ENCODE data around the gene C19orf44. TPM values are rescaled to one million over a fixed set of nuclear protein-coding genes. Genes with fewer than 3 reads are reported as not detected.
"Not testable (repeated sequence)": the region's sequence is repeated elsewhere in the genome, so short reads cannot be mapped to it uniquely, and the experiment has no call there.

C19orf44 gene
- polyA plus RNA-seq, 12 donors, result 4.8 to 10.4 (median 7.3) TPM; not detected in 2

DNA sequence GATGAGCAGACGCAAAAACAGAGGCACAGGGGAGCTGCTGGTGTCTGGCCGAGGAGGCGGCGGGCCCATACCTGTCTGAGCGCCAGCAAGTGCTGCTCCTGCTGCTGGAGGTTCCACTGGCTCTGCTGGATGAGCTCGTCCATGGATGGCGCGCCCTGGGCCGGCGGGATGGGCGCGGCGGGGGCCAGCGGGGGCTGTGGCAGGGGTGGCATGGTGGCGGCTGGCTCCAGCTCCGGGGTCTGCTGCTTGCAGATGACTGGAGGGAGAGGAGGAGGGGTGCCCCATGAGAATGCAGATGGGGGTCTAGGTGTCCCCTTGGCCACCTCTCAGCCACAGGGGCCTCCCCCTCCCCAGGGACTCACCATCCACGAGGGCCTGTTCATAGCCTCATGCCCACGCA is 39.2 kb downstream of the C19orf44 start:
- DNase-seq, result no peak

GRCh38 chr19:16536130-16536529 is 39.9 kb downstream of the C19orf44 start:
- no peak for DNase-seq

GRCh38 chr19:16537111-16537510 is 40.9 kb downstream of the C19orf44 start:
- no peak for DNase-seq

- DNase-seq, result no peak
Measured at GRCh38 chr19:16540948-16541347, 44.8 kb downstream of the C19orf44 start.

GRCh38 chr19:16541526-16542044 is 45.4 kb downstream of the C19orf44 start:
- DNase-seq, result no peak

DNA sequence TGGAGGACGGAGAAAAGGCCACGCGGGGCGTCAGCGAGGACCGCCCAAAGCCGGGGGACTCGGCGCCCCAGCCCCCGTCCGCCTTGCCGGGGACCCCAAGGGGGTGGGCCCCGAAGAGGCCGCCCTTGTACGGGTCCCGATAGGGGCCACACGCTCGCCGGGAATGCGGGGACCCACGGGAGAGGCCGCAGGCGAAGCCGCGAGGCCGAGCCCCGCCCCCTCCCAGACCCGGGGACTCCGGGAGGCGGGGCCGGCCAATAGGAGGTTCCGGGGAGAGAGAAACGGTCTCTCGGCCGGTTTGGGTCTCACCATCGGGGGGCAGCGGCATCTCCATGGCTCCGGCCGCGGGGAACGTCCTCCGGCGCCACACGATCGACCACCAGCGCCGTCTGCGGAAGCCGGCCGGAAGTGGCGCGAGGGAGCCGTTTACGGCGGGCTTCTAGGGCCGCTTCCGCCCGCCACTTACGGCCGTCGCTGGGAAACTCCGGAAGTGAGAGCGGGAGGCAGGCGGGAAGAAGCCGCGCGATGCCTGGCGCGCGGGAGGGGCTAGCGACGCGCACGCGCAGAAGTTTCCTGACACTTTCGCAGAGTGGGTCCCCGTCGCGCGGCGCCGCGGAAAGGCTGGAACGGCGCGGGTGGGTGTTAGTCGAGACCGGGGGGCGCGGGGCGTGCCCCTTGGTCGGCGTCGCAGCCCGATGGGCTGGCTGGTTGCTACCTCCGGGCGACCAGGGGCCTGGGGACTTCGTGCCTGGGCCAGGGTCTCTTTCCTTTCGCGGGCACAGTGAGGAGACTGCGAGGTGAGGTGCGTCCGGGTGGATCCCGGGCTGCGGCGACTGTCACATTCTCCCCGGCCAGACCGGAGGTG is 46.1 kb downstream of the C19orf44 start, which contains the start of gene CHERP:
Gene CHERP (minus strand): TSS at position 393 of the 865 bp plus-strand sequence. CDS start 59 bp downstream, at position 334.
- DNase-seq, result peak; percentile 96

DNA sequence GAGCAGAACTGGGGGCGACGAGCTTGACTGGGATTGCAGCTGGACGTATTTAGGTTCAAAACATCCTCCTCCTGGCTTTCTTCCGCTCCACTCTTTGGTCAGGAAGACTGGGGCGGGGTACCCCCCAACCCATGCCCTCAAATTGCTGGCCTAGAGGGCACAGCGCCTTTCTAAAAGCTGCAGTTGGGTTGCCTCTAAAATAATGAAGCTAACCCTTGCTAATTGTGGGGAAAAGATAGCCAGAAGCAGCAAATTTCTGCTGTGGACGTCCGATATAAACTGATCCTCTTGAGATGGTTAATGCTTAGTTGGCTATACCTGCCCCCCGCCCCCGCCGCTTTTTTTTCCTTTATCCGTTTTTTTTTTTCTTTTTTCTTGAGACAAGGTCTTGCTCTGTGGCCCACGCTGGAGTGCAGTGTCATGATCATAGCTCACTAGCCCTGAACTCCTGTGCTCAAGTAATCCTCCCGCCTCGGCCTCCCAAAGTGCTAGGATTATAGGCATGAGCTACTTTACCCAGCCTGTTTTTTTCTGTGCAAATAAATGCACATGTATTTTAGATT is 46.8 kb downstream of the C19orf44 start:
- DNase-seq, result no peak

DNA sequence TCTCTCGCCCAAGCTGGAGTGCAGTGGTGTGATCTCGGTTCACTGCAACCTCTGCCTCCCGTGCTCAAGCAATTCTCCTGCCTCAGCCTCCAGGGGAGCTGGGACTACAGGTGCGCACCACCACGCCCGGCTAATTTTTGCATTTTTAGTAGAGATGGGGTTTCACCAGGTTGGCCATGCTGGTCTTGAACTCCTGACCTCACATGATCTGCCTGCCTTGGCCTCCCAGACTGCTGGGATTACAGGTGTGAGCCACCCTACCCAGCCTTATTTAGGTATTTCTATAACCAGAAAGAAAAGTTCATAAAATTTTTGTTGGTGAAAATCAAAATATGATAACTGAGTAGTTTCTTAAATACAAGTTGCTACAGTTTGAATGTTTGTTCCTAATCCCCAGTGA is 47.5 kb downstream of the C19orf44 start:
- DNase-seq, result not testable (repeated sequence)

DNA sequence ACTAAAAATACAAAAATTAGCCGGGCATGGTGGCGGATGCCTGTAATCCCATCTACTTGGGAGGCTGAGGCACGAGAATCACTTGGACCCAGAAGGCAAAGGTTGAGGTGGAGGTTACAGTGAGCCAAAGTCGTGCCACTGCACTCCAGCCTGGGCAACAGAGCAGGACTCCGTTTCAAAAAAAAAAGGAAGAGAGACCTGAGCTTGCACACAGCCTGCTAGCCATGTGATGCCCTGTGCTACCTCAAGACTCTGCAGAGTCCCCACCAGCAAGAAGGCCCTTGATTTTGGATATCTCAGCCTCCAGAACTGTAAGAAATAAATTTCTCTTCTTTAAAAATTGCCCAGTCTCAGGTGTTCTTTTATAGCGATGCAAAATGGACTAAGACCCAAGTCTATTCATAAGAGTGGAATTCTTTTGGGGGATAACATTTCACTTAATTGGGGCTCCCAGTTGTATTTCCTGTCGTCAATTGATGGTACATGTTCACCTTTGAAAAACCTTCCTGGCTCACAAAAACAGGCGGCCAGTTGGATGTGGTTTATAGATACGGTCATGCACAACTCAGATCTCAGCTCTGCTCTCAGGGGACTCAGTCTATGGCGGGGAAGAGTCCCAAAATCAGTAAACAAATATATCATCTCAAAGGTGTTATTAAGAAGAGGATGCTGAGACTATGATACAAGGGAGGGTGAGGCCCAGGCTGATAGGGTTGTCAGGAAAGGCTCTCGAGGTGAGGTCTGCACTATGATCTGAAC is 48.5 kb downstream of the C19orf44 start:
- DNase-seq, result no peak

DNA sequence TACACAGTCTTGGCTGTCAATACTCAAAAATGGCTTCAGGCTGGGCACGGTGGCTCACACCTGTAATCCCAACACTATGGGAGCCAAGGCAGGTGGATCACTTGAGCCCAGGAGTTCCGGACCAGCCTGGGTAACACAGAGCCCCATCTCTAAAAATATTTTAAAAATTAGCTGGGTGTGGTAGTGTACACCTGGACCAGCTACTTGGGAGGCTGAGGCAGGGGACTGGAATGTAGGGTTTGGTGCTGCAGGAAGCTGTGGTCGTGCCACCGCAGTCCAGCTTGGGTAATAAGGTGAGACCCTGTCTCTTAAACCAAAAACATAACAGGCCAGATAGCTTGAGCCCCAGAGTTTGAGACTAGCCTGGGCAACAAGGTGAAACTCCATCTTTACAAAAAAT is 52.8 kb downstream of the C19orf44 start:
- no peak for DNase-seq

DNA sequence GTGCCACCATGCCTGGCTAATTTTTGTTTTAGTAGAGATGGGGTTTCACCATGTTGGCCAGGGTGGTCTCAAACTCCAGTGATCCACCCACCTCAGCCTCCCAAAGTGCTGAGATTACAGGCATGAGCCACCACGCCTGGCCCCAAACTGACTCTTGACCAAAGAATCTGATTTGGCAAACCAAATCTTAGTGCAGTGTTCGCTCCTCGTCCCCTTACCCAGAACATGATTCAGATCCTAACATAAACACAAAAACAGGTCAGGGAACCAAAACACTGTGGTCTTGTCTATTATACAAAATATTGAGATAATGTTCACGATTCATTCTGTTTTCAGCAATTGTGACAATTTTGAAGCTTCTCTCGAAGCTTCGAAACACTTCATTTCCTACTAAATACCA is 55.7 kb downstream of the C19orf44 start:
- DNase-seq, result not testable (repeated sequence)

DNA sequence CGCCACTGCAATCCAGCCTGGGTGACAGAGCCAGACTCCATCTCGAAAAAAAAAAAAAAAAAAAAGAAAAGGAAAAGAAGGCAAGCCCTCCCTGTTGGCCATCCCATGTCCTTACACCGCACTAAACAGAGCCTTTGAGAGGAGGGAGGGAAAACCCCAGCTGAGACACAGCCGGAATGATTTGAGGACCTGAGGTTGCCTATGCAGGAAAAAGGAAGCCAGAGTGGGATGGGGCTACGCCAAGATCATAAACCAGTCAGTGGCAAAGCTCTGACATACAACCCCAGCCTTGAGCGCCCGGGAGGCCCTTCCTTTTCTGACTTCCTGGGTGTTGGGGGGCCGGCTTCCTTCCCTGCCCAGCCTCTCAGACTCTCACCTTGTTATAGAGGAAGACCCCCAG is 58.6 kb downstream of the C19orf44 start:
- DNase-seq, result no peak

GRCh38 chr19:16559780-16560276 is 63.6 kb downstream of the C19orf44 start:
- no peak for DNase-seq

GRCh38 chr19:16561382-16561781 is 65.2 kb downstream of the C19orf44 start:
- DNase-seq, result no peak

GRCh38 chr19:16562608-16563025 is 66.4 kb downstream of the C19orf44 start:
- no peak for DNase-seq

DNA sequence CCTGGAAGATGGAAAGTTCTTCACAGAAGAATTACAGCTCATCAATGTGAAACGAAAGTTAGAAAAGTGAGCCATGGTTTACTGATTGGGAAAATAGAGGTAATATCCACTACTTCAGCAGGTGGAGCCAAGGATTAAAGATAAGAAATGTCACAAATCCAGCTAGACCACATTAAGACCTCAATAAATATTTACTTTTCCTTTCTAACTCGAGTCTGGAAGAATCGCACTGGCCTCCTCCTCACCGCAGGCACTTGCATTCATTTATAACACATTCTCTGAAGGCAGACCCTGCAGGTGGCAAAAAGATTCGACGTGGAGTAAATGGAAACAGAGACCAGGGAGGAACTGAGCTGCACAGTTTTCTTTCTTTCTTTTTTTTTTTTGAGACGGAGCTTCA is 68.6 kb downstream of the C19orf44 start:
- DNase-seq, result no peak

DNA sequence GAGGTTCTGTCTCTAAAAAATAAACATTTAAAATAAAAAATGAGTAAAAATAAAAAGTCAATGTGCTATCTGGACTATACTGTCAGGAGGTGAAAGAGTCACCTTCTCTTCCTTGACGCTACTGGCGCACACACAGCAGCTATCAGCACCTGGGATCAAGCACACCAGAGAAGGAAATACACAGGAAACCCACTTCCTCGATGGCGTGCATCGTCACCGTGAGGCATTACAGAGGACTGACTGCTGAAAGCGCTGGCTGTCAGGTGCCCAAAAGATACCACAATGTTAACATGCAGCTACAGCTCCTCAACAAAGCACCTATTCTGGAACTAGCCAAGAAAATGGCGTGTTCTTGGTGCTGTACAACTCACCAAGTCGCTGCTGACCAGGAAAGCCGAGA is 70.0 kb downstream of the C19orf44 start:
- no peak for DNase-seq

DNA sequence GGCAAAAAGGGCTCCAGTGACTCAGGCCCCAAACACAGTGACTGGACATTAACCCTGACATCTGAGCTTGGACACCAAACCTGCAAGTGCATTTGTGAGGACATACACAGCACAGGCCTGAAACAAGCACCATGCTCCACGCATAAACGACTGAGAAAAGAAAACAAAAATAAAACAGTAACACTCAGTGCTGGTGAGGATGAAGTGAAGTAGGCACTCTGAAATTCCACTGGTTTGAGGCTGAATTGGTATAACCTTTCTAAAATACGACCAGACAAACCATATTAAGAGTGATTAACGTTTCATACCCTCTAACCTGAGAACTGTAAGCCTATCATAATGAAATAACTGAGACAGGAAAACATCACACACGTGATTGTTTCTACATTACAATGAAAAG is 70.5 kb downstream of the C19orf44 start:
- DNase-seq, result no peak

DNA sequence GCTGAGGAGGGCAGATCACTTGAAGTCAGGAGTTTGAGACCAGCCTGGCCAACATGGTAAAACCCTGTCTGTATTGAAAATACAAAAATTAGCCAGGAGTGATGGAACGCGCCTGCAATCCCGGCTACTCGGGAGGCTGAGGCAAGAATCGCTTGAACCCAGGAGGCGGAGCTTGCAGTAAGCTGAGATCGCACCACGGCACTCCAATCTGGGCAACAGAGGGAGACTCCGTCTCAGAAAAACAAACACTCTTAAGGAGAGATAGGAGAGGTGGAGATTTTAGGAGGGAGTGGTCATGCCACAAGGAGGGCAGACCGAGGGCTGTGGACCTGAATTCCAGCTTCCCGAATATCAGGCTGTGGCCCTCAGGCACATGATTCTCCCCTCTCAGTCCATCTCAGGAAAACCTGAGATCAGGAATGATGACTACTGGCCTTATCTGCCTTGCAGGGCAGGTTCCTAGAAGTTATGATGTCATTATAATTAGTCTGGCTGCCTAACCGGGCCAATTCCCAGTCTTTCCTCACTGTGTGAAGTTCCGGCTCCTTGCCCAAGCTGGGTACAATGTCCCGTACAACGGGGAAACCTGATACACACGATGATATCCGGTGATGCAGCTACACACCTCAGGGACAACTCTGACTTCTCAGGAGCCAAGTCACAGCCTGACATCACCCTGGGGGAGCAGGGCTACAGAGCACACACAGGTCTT is 73.6 kb downstream of the C19orf44 start:
- DNase-seq, result no peak

Data from muscle of arm (tissue), 12 donors.